Adrenal gland (tissue), 5 donors: Measurements from ENCODE around the gene XKR7.

Source experiments
- CTCF ChIP-seq, 6 experiments: fragments of 450-650 bp in 4 of 6; fragments of 200-600 bp in 2 of 6; sonication (generic) in 1 of 6; IDR thresholded peaks; 1 replicate in 5 of 6; 2 replicates in 1 of 6; pipeline versions ENCODE4 v1.5.1 to v1.8.0; 2016 to 2021; ENCODE audit warnings: antibody characterized with exemption in 6 of 6, mild to moderate bottlenecking in 2 of 6, moderate library complexity in 1 of 6
- POLR2A ChIP-seq, 2 donors: fragments of 450-650 bp; IDR thresholded peaks; one replicate each; pipeline ENCODE4 v1.6.1; 2017; ENCODE audit warnings: antibody characterized with exemption in 2 of 2, mild to moderate bottlenecking in 2 of 2, moderate library complexity in 1 of 2
- donor health status: DM: no; HTN: no; CAD: no.

- TF ChIP-seq CTCF (IDR thresholded peaks at IDR 0.05) (no peak), POLR2A (IDR thresholded peaks at IDR 0.05) (no peak)
Observed at GRCh38 chr20:32037929-32038328, 70.0 kb downstream of the XKR7 start.
